ENCODE results near the gene DARS1.
A peak's percentile ranks its signal among the peaks of the same experiment; 100 is the strongest.
"Not testable (repeated sequence)": the region's sequence is repeated elsewhere in the genome, so short reads cannot be mapped to it uniquely, and the experiment has no call there.

Gene DARS1

DNA sequence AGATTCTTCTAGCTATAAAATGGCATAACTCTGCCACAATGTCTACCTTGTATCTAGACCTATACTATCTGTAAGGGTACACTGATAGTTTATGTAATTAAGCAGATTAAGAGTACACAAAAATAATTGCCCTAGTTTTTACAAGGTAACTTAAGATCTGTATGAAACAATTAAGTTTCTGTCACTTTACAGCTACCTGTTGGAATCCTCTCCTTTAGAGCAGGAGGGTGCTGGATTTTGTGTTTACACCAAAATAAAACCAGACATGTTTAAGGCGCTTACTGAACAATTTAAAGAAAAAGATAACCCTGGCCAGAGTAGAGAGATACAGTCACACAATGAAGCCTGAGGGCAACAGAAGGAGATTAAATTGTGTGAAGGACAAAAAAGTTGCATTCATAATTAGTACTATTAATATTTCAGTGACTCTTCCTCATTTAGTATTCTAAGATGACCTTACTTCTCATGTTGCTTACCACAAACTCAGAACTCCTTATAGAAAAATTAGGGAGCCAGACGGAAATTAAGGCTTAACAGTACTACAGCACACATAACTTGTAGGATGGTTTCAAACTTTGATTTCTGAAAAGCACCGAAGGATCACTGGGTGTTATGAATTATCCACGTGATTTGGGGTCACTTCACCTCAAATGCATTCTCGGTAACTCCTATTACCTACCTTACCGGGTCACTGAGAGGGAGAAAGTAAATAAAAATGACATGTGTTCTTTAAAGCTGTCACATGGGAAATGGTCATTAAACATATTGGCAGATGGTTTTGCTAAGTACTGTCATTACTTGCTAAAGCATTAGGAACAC, 1.0 kb downstream of the DARS1 start:
- peak; percentile 53 for DNase-seq (ENCODE audit: low spot score)

DNA sequence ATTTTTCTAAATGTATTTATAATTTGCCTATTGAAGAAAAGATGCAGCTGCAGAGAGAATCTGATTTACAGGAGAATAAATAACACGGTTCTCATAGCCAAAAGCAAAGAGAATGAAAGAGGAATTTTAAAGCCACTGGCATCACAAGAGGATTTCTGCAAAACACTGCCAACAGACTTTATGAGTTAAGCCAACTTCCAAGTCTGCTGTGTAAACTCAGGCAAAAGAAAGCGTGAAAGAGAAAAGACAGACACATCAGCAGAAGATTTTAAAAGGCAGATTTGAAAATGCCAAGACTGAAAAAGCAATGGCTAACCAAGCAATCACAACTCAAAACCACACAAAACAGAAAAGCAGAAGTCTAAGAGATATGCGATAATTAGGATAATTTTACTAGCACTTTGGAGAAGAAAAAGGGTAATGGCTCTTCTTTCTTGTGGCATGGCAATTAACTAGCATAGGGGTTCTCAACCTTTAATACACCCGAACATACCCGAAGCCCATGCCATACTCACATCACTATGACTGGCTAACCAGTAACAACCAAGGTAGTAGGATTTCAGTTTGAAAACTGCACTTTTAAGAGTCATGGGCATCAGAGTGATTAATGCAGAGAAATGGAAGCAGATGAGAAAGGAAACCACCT, 4.9 kb downstream of the DARS1 start:
- DNase-seq (ENCODE audit: low spot score), result no peak

DNA sequence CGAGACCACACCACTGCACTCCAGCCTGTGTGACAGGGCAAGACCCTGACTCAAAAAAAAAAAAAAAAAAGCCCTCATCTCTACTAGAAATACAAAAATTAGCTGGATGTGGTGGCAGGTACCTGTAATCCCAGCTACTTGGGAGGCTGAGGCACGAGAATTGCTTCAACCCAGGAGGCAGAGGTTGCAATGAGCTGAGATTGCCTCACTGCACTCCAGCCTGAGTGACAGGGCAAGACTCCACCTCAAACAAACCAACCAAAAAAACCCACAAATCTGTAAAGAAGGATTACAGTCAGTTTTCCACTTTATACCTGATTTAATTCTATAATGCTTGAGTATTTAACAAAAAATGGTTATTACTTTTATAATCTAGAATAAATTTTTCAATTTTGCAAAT, 9.7 kb downstream of the DARS1 start:
- DNase-seq (ENCODE audit: low spot score), result no peak

DNA sequence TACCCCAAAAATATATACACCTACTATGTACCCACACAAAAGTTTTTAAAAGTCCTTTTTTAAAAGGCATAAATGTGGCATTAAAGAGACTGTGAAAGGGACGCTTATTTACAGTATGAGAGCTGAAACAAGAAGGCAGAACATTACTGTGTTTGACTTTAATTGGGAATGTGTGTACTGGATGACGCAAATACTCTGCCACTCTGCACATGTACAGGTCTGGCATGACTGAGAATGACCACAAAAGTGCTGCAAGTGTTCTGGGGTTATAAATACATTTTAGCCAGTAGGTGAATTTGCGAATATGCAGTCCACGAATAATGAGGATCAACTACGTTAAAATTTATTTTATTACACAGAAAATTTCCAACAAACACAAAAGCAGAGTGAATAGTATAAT, 11.4 kb downstream of the DARS1 start:
- no peak for DNase-seq (ENCODE audit: low spot score)

DNA sequence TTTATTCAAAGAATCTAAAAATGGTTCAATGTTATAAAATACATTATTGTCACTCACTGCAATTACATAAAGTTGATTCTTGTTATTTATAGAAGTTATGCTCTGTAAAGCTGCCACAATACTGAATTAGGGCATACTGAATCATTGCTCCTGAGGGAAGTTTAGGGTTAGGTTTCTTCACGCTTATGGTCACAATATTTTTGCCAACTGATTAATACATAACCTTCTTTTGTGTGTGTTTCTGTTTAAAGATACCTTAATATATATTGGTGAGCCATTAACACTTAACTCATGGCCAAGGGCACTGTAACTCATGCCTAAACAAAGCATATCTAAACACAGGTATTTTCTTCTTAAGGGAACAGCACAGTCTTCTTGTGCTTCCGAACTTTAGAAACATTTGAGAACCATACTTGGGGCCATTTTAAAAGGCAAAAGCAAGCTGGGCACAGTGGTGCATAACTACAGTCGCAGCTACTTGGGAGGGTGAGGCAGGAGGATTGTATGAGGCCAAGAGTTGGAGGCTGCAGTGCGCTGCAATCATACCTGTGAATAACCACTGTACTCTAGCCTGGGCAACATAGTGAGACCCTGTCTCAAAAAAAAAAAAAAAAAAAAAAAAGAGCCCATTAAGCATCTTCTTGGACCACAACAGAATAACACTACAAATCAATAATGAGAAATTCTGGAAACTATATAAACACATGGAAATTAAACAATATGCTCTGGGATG, 15.6 kb downstream of the DARS1 start:
- no peak for DNase-seq (ENCODE audit: low spot score)

DNA sequence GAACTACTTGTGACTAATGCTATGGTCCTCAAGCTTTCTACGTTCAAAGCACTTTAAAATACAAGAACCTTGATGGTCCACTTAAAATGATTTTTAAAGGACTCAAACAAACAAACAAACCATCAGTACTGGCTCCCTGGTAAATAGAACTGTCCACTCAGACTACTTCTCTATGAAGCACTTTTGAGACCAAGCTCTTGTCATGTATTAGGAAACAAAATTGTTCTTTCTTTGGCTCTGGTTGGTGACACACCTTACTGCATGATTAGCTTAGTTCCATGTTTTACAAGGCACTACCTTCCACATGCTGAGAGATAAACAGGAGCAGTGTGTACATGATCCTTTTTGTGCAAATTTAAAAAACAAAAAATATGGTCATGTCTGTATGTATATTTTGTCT, 19.7 kb downstream of the DARS1 start:
- DNase-seq (ENCODE audit: low spot score), result no peak

DNA sequence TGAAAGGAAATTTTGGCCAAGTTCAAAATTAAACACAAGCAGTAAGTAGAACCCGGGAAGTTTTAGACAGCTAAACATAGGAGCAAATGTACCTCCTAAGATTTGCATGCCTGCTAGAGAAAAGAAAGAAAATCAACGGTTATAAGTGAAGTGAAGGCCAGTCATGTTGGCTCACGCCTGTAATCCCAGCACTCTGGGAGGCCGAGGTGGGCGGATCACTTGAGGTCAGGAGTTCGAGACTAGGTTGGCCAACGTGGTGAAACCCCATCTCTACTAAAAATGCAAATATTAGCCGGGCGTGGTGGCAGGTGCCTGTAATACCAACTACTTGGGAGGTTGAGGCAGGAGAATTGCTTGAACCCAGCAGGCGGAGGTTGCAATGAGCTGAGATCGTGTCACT, 21.0 kb downstream of the DARS1 start:
- DNase-seq (ENCODE audit: low spot score), result not testable (repeated sequence)

DNA sequence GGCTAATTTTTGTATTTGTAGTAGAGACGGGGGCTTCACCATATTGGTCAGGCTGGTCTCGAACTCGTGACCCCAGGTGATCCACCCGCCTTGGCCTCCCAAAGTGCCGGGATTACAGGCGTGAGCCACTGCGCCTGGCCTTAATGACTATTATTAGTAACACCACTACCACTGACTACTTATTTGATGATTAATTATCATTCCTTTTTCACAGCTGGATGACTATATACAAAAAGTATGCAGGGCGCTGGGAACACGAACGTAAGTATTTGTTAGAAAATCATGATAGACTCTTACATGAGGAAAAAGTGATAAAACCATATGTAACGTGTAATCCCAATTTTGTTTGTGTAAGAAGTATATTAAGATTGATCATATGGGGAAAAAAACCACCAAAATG, 21.6 kb downstream of the DARS1 start:
- no peak for DNase-seq (ENCODE audit: low spot score)

DNA sequence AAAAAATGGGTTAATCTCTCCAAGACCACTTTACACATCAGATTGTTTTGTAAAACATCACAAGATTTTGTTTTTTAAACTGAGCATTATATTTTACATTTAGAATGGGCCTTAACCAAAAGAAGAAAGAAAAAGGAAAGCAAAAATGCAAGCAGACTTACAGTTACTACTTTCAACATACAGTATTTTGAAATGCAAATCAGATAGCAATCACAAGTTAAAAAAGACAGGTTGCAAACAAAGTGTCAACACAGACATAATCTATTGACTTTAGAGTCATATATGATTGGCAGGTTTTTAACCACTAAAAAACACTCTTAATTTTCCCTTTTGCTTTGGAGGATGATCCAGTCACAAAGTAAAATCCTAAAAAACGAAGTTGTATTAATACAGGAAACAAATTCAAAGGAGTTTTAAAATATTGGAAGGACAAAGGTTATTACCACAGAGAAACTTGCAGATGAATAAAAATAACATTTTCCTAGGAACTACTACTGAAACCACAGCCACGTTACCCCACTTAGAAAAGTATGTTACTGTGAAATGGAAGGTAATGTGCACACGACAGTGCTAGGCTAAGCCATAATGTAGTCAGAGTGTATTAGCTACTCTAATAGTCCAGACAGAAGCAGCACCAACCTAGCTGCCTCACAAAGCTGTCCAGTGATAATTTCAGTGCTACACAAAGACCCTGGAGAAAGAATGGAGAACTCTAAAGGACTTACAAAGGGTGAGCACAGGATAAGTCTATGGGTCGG, 22.9 kb downstream of the DARS1 start:
- DNase-seq (ENCODE audit: low spot score), result no peak

DNA sequence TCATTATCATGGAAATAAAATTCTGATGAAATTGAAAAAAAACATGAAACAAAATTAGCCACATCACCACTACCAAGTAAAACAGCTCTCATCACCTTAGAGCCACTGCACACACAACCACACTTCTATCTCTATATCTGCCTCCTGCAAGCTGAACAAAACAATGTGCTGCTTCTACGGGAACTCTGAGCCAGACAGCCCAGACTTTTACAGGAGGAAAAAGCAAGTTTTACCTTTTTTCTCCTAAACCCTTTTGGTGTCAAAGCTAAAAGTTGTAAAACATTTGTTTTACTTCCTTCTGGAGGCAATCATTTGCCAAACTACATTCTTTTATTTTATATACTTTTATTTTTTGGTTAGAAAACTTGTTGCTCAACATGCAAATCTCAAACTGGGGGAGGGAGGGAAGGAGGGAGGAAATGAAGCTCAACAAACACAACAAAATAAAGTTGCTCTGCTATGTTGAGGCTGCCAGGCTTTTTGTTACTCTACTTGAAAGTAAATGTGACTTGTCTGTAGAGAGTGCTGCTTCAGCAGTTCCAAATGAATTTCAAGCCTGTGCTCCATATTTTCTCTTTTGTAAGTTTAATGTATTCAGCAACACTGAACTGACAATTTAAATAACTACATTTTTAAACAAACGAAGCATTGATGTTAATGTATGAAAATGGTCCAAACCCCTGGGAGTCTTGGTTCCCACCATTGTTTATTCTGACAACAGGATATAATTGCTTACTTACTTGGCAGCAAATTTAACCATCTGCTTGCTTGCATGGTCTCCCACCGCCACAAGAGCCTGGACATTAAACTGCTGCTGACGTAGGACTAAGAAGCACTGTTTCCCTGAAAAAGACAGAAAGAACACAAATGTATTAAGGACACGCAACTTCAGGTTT, 24.5 kb downstream of the DARS1 start:
- DNase-seq (ENCODE audit: low spot score), result no peak

DNA sequence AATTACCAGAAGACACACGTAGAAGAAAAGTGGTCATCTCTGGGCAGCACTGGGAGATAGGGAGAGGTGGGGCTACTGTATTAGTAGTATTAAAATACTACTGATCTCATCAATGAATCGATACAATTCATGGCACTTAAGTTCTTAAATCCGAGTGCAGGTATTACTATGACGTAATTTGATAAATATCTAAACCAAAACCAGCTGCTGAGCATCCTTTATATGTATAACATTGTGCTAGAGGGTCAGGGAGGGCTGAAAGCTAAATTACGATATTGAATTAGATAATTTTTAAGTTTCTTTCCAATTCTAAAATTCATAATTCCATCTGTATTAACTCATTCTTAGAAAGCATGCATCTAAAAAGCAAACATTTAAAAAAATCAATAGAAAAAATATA, 25.3 kb downstream of the DARS1 start:
- no peak for DNase-seq (ENCODE audit: low spot score)

DNA sequence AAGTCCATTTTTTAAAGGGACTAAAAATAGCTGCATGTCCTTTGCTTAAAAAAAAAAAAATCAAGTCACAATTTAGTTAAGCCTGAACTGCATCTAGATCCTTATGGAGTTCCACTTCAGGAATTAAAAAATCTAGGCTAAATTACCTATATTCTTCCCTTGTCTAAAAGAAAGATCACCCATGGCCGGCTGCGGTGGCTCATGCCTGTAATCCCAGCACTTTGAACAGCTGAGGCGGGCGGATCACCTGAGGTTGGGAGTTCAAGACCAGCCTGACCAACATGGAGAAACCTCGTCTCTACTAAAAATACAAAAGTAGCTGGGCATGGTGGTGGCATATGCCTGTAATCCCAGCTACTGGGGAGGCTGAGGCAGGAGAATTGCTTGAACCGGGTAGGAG, 26.5 kb downstream of the DARS1 start:
- DNase-seq (ENCODE audit: low spot score), result not testable (repeated sequence)

DNA sequence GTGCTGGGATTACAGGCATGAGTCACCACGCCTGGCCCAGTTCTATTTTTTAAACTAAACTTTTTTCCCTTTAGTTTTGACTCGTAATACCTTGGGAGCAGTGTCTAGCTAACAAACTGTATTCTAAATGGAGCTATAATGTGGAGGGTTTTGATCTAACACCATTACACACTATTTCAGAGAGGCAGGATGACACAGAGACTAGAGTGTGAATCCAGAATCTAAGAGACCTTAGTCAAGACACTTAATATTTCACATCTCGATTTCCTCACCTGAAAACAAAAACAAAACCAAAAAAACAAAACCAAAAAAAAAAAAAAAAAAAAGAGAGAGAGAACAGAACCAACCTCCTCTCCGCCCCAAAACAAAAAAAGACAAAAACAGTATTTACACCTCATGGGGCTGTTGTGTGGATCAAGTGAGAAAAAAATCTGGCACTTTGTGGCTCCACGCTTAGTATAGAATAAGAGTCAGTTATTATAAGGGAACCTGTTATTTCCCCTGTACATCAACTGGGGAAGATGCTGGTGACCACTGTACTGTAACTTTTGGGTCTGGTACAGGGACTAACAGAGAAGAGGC, 31.3 kb downstream of the DARS1 start:
- DNase-seq (ENCODE audit: low spot score), result no peak

DNA sequence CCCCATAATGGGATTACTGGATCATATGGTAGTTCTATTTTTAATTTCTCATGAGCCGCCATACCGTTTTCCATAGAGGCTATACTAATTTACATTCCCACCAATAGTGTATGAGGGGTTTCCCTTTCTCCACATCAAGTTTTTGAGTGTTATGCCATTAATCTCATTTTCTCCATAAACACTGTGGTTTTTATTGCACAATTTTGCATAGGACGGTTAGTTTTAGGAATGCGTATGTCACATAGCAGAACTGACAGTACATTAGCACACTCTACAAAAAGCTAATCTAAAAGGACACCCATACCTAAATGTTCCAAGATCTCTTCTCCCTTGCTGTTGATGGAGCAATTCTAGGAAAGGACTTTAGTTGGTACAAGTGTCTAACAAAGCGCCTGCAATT, 32.5 kb downstream of the DARS1 start:
- DNase-seq (ENCODE audit: low spot score), result no peak

DNA sequence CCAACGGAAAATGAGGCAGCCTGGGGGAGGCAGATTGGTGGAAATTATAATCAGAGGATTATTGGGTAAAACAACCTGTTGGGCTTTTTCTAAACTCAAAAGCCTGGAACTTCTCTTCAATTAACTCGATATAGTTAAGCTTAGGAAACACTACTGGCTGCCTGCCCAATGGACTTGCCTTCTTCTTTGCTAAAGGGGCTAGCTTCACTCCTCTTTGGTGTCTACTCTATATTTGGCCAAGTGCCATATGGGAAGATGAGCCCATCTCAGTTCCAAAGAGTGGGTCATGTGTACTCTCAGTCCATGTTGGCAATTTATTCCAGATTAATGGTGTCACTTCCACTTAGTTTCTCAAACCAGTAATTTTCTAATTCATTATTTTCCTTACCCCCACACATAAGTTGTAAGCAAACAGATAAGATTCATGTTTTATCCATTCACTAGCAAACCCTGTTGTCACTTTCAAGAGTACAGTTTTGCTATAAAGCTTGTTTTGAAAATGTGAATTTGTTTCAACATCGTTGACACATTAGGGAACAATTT, 34.3 kb downstream of the DARS1 start:
- DNase-seq (ENCODE audit: low spot score), result no peak

DNA sequence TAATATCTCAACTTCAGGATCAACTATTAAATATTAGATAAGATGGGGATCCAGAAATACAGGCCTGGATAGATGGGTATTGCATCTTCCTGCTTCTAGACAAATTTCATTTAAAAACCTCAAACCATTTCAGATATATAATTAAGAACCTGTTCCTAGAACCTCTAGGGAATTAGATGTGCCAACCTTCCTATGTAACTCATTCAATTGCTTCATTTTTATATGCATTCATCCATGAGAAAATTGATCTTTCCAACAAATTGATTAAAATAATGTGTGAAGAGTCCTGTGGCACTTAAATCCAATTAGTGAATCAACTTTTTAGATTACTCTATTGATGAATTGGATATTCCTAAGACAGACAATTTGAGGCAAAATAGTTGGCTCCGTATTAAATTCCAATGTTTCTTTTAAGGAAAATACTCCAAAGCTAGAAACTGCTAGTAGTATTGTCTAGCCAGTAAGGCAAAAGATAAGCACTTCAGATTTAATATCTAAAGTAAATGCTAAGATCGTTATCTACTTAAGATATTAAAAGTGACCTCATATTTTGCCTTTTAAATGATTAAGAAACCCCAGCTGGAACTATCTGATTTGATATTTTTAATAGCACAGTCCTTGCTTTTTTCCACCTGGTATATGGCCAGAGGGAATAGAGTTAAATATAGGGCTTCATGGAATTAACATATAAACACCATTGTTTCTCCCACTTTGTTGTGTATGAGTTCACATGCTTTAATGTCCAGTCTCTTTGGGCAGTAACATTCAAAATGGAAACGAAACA, 35.8 kb downstream of the DARS1 start:
- DNase-seq (ENCODE audit: low spot score), result no peak

DNA sequence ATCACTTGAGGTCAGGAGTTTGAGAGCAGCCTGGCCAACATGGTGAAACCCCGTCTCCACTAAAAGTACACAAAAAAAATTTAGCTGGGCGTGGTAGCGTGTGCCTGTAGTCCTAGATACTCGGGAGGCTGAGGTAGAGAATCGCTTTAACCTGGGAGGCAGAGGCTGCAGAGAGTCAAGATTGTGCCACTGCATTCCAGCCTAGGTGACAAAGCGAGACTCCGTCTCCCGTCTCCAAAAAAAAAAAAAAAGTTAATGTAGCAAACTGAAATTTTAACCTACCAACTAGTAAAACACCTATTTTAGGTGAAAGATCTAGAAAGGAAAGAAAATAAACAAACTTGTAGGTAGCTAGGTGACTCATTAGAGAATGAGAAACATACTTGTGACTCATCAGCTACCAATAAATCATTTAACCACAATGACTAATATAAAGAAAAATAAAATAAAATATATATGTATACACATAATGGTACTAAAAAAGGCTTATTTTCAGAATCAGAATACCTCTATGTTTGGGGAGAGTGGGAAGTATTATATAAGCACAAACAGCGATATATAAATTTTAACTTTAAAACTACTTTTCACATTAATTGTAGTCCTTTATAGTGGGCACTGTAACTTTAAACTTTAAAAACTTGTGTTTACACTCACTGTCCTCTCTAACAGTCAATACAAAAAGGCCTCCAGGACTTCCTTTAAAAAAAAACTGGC, 36.6 kb downstream of the DARS1 start:
- DNase-seq (ENCODE audit: low spot score), result no peak

DNA sequence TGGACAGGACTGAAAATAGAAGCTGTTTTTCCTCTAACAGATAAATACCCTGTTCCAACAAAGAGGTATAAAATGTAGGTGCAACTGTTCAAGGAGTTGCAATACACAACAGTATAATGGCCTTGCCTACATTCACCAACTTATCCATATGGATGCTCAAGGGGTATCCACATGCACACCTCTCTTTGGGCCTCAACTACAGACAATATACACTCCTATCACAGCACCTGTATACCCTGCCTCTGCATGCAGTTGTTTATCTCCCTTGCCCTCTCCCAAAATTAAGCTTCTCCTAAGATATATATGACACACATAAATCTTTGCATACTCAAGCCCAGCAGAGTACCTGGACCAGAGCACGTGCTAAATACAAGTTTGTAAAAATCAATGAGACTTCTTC, 37.3 kb downstream of the DARS1 start:
- DNase-seq (ENCODE audit: low spot score), result no peak

DNA sequence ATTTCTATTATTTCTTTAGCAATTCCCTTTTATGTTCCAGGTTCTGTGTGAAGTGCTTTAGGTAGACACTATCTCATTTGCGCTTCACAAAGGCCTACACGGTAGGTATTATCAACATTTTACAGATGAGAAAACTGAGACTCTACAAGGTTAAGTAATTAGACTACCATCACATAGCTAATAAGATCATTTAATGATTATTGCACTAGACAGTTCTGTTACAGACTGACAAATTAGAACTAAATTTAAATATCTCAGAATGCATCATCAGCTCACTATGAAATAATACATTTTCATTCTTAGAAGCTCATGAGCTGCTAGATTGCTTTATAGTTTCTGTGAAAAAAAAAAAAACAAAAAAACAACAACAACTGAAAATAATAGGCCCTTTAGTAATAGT, 37.9 kb downstream of the DARS1 start:
- DNase-seq (ENCODE audit: low spot score), result no peak

Data from hematopoietic multipotent progenitor cell treated with erythropoietin and hydrocortisone succinate and interleukin-3 and kit ligand, for 17 days (in vitro differentiated cells).